Left lung (tissue), 10 donors: ENCODE data around the gene LHFPL4. TPM values are rescaled to one million over a fixed set of nuclear protein-coding genes. Genes with fewer than 3 reads are reported as not detected.
"Not testable (repeated sequence)": the region's sequence is repeated elsewhere in the genome, so short reads cannot be mapped to it uniquely, and the experiment has no call there.

Experiments
- ATAC-seq: fragments of 200-7000 bp; cut with Tn5 transposase; one replicate; pipeline ENCODE4 v1.9.1; 2020; ENCODE audit warnings: moderate library complexity
- DNase-seq, 4 donors: peaks; one replicate each; pipeline ENCODE4 v3.0.0-alpha.2; 2013 to 2020
- H3K27ac ChIP-seq, 2 donors: fragments of 200-600 bp; sonication (generic) in 1 of 2; one replicate each; pipeline versions ENCODE4 v1.5.0 to v1.8.0; 2020 to 2021
- H3K27me3 ChIP-seq, 2 donors: fragments of 200-600 bp; sonication (generic) in 1 of 2; one replicate each; pipeline versions ENCODE4 v1.5.0 to v1.8.0; 2020 to 2021
- H3K36me3 ChIP-seq, 2 donors: fragments of 200-600 bp; sonication (generic) in 1 of 2; one replicate each; pipeline versions ENCODE4 v1.5.0 to v1.8.0; 2020 to 2021
- H3K4me1 ChIP-seq, 2 donors: fragments of 200-600 bp; one replicate each; pipeline ENCODE4 v1.8.0; 2021
- H3K4me3 ChIP-seq, 2 donors: fragments of 200-600 bp; sonication (generic) in 1 of 2; one replicate each; pipeline versions ENCODE4 v1.5.0 to v1.8.0; 2020 to 2021; ENCODE audit warnings: mild to moderate bottlenecking in 1 of 2
- H3K9me3 ChIP-seq, 2 donors: fragments of 200-600 bp; sonication (generic) in 1 of 2; one replicate each; pipeline versions ENCODE4 v1.5.0 to v1.8.0; 2020 to 2021
- intact Hi-C, 2 donors: fragments of 100-400 bp; cut with DNase I; formaldehyde crosslinking; loops; one replicate each; pipeline versions ENCODE4 v1.11.2 to v1.14.2; 2022
- polyA plus RNA-seq, 6 donors: library from polyadenylated mRNA; unstranded; fragments of 120-200 nt; gene quantifications; one replicate each; pipeline ENCODE4 v1.2.1, GENCODE V29; 2013; ENCODE audit not compliant: insufficient read length in 6 of 6
- total RNA-seq, 2 donors: library from RNA; stranded (reverse); fragmentation: NEBNext Ultra II Directional; extraction: Animal tissue kit (Norgen Biotek cat#: 25700); gene quantifications; one replicate each; pipeline ENCODE4 v1.2.1, GENCODE V29; 2021
- TF ChIP-seq, protein P1 (sequence below), 2 donors: fragments of 200-600 bp; sonication (generic) in 1 of 2; IDR thresholded peaks; one replicate each; pipeline versions ENCODE4 v1.5.0 to v1.8.0; 2021; ENCODE audit warnings: antibody characterized with exemption in 2 of 2
- donor health status: DM: no; HTN: yes; CAD: no.
- donor health status: DM: no; HTN: no; CAD: no.

LHFPL4 gene
- total and polyA plus RNA-seq, 8 donors, result 0.06 to 0.13 (median 0.09) TPM; not detected in 2

GRCh38 chr3:9496893-9497292, 56.7 kb downstream of the LHFPL4 start:
- no peaks in the 10 kb centered on the region for H3K4me1 ChIP-seq
- no peak overlapping the region for H3K27ac ChIP-seq
- H3K36me3 ChIP-seq, result no peaks in the 10 kb centered on the region
- H3K27me3 ChIP-seq, result peaks cover 11 to 31% of the 10 kb centered on the region in 2 donors
- DNase-seq (no peak), ATAC-seq (no peak)
- TF ChIP-seq, protein P1, sequence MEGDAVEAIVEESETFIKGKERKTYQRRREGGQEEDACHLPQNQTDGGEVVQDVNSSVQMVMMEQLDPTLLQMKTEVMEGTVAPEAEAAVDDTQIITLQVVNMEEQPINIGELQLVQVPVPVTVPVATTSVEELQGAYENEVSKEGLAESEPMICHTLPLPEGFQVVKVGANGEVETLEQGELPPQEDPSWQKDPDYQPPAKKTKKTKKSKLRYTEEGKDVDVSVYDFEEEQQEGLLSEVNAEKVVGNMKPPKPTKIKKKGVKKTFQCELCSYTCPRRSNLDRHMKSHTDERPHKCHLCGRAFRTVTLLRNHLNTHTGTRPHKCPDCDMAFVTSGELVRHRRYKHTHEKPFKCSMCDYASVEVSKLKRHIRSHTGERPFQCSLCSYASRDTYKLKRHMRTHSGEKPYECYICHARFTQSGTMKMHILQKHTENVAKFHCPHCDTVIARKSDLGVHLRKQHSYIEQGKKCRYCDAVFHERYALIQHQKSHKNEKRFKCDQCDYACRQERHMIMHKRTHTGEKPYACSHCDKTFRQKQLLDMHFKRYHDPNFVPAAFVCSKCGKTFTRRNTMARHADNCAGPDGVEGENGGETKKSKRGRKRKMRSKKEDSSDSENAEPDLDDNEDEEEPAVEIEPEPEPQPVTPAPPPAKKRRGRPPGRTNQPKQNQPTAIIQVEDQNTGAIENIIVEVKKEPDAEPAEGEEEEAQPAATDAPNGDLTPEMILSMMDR (IDR thresholded peaks at IDR 0.05), result no peak
- no peak overlapping the region for H3K4me3 ChIP-seq
- H3K9me3 ChIP-seq, result no peaks in the 10 kb centered on the region
- intact Hi-C loops, result no loop called here

- H3K9me3 ChIP-seq, intact Hi-C loops, H3K27me3 ChIP-seq: not testable (repeated sequence)
Observed at GRCh38 chr3:9494036-9494435, 59.6 kb downstream of the LHFPL4 start.

DNA sequence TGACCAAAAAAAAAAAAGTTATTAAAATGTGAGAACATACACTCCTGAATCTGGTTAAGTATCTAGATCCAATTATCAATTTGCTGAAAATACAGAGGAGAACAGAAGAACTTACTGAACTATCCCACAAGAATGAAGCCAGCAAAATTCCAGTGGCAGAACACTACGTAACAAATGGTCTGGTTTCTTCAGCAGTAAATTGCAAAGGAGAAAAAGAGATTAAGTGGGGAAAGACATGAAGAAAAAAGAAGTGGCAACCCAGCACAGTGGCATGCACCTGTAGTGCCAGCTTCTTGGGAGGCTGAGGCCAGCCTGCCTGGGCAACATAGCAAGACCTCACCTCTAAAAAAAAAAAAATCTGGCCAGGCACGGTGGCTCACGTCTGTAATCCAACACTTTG, 62.1 kb downstream of the LHFPL4 start:
- no peaks in the 10 kb centered on the region for H3K4me1 ChIP-seq
- intact Hi-C loops, result no loop called here
- no peaks in the 10 kb centered on the region for H3K27me3 ChIP-seq
- ATAC-seq, result no peak
- H3K27ac ChIP-seq, result no peak overlapping the region
- peaks cover 0 to 10% of the 10 kb centered on the region in 2 donors for H3K9me3 ChIP-seq
- TF ChIP-seq, protein P1 (IDR thresholded peaks at IDR 0.05), result no peak
- peaks cover 0 to 11% of the 10 kb centered on the region in 2 donors for H3K36me3 ChIP-seq
- H3K4me3 ChIP-seq, result no peak overlapping the region
- no peak for DNase-seq

More at GRCh38 chr3:9494036-9494435, 59.6 kb downstream of the LHFPL4 start:
- H3K4me1 ChIP-seq, DNase-seq, H3K36me3 ChIP-seq, H3K27ac ChIP-seq, H3K4me3 ChIP-seq, ATAC-seq: not testable (repeated sequence)

DNA sequence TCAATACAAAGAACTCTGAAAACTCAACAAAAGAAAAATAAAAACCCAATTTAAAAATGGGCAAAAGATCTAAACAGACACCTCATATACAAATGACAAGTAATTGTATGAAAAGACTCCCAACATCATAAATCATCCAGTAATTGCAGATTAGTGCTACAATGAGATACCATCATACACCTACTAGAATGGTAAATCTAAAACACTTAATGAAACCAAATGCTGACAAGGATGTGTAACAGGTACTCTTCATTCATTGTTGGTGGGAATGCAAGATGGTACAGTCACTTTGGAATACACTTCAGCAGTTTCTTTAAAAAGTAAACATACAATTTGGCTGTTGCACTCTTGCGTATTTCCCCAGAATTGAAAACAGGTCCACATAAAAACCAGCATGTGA, 68.4 kb downstream of the LHFPL4 start:
- no peaks in the 10 kb centered on the region for H3K27me3 ChIP-seq
- DNase-seq (no peak), ATAC-seq (no peak)
- H3K4me3 ChIP-seq, result no peak overlapping the region
- intact Hi-C loops, result no loop called here
- no peak overlapping the region for H3K27ac ChIP-seq
- H3K4me1 ChIP-seq, result no peaks in the 10 kb centered on the region
- TF ChIP-seq, protein P1 (IDR thresholded peaks at IDR 0.05), result no peak
- H3K36me3 ChIP-seq, result peaks cover 0 to 53% of the 10 kb centered on the region in 2 donors
- peaks cover 0 to 10% of the 10 kb centered on the region in 2 donors for H3K9me3 ChIP-seq

- Histone ChIP-seq H3K4me1 (no peaks in the 10 kb centered on the region), H3K9me3 (no peaks in the 10 kb centered on the region), H3K27ac (no peak overlapping the region), H3K36me3 (peaks cover 3 to 82% of the 10 kb centered on the region in 2 donors), H3K4me3 (no peak overlapping the region), H3K27me3 (no peaks in the 10 kb centered on the region)
- TF ChIP-seq, protein P1 (IDR thresholded peaks at IDR 0.05), result no peak
- no peak for ATAC-seq
- intact Hi-C loops, result no loop called here
- DNase-seq, result no peak
Observed at GRCh38 chr3:9480265-9480664, 73.4 kb downstream of the LHFPL4 start.

DNA sequence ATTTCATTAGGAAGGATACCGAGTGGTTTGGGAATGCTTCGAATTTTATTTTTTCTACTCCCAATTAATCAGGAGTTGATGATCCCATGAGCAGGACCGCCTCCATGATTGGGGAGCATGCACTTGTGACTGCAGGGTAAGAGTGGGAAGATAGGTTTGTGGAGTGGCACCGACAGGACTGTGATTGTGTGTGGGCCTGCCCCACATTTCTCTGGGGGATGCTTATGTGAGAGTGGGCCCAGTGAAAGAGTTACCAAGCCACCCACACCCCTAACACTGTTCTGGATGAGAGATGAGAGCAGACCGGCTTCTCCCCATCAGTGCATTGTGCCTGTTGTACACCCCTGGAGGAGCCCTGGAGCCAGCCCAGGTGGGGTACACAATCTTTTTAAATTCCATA, 76.7 kb downstream of the LHFPL4 start:
- Histone ChIP-seq H3K36me3 (peaks cover 20 to 95% of the 10 kb centered on the region in 2 donors), H3K27ac (no peak overlapping the region), H3K27me3 (no peaks in the 10 kb centered on the region), H3K4me3 (no peak overlapping the region), H3K4me1 (no peaks in the 10 kb centered on the region), H3K9me3 (no peaks in the 10 kb centered on the region)
- TF ChIP-seq, protein P1 (IDR thresholded peaks at IDR 0.05), result no peak
- DNase-seq (peak in 1 of 4 donors; percentile 7), ATAC-seq (no peak)
- intact Hi-C loops, result no loop called here
